Activated CD4-positive, CD25-positive, alpha-beta regulatory T cell treated with anti-CD3 and anti-CD28 coated beads, Interleukin-2, amount 50 U/mL, for 24 hours (primary cell): ENCODE data around the gene UNK.
A peak's percentile ranks its signal among the peaks of the same experiment; 100 is the strongest.
"Not testable (repeated sequence)": the region's sequence is repeated elsewhere in the genome, so short reads cannot be mapped to it uniquely, and the experiment has no call there.

ENCODE experiments used
- ATAC-seq, 2 donors: fragments of 150-1000 bp; cut with Tn5 transposase; one replicate each; pipeline ENCODE4 v1.10.0; 2021; ENCODE audit warnings: mild to moderate bottlenecking in 1 of 2, moderate library complexity in 1 of 2

The UNK gene

GRCh38 chr17:75754378-75755204 is 30.0 kb upstream of the UNK start:
- ATAC-seq, result no peak

GRCh38 chr17:75755205-75755901 is 29.3 kb upstream of the UNK start:
- no peak for ATAC-seq

GRCh38 chr17:75755990-75756389 is 28.6 kb upstream of the UNK start:
- no peak for ATAC-seq

GRCh38 chr17:75756451-75757085 is 28.0 kb upstream of the UNK start:
- ATAC-seq, result no peak

- no peak for ATAC-seq
These were observed 27.4 kb upstream of the UNK start for GRCh38 chr17:75757086-75757681.

GRCh38 chr17:75758131-75758905 is 26.3 kb upstream of the UNK start:
- no peak for ATAC-seq

- no peak for ATAC-seq
These were observed 25.1 kb upstream of the UNK start for GRCh38 chr17:75759457-75759856.

- ATAC-seq, result not testable (repeated sequence)
These were observed 24.5 kb upstream of the UNK start for GRCh38 chr17:75759978-75760640.

- ATAC-seq, result no peak
These were observed 21.9 kb upstream of the UNK start for GRCh38 chr17:75762513-75763268.

- ATAC-seq, result no peak
These were observed 21.4 kb upstream of the UNK start for GRCh38 chr17:75763269-75763607.

GRCh38 chr17:75763613-75764416 is 20.8 kb upstream of the UNK start:
- no peak for ATAC-seq

- ATAC-seq, result no peak
These were observed 20.2 kb upstream of the UNK start for GRCh38 chr17:75764417-75764710.

- peak; percentile 94 to 96 for ATAC-seq
These were observed 19.7 kb upstream of the UNK start, which contains the start of gene GALK1 for GRCh38 chr17:75764711-75765421. Gene GALK1, minus strand, starts transcription at chr17:75765192. Its CDS starts 56 bp downstream, at chr17:75765136.

- no peak for ATAC-seq
These were observed 18.6 kb upstream of the UNK start for GRCh38 chr17:75765981-75766380.

GRCh38 chr17:75767881-75768280 is 16.7 kb upstream of the UNK start:
- ATAC-seq, result no peak

- ATAC-seq, result no peak
These were observed 15.1 kb upstream of the UNK start for GRCh38 chr17:75769536-75769935.

GRCh38 chr17:75771334-75772281 is 13.0 kb upstream of the UNK start:
- ATAC-seq, result no peak

- ATAC-seq, result no peak
These were observed 11.3 kb upstream of the UNK start for GRCh38 chr17:75773121-75773807.
